ENCODE data around the gene MYO1A. TPM values are rescaled to one million over a fixed set of nuclear protein-coding genes. Genes with fewer than 3 reads are reported as not detected.

The MYO1A gene
- total and polyA plus RNA-seq, 2 of the 13 experiments (the other 11 are each of a cell fraction or from before 2014, with no cell fraction given): 5.3 to 6.0 TPM

GRCh38 chr12:57031138-57031725 lies 18.7 kb downstream of the MYO1A start:
- Histone ChIP-seq H3K4me2 (ENCODE audit: low read depth, low read length) (no peak overlapping the region), H3K79me2 (ENCODE audit: insufficient read depth, low read length) (no peaks in the 10 kb centered on the region), H3K4me1 (ENCODE audit: insufficient read depth, low read length) (peaks cover 11% of the 10 kb centered on the region), H4K20me1 (ENCODE audit: insufficient read depth, low read length) (no peaks in the 10 kb centered on the region), H3K27ac (ENCODE audit: extremely low read length, insufficient read depth, low read length) (no peak overlapping the region), H3K9me3 (ENCODE audit: low read length) (no peaks in the 10 kb centered on the region), H3K27me3 (ENCODE audit: control insufficient read depth in 1 of 2, insufficient read depth in 2 of 2, low read length in 2 of 2) (no peaks in the 10 kb centered on the region), H3K4me3 (replicated peaks in 1 of 3; ENCODE audit: insufficient read depth in 1 of 3, low read depth in 2 of 3, low read length in 3 of 3) (no peak overlapping the region), H3K36me3 (replicated peaks in 1 of 2; ENCODE audit: control insufficient read depth in 1 of 2, insufficient read depth in 2 of 2, low read length in 2 of 2) (no peaks in the 10 kb centered on the region), H2AFZ (ENCODE audit: low read length) (no peak overlapping the region), H3K9ac (ENCODE audit: insufficient read depth, low read depth, low read length) (no peak overlapping the region)
- FAIRE-seq (peak; percentile 32), ATAC-seq (peak; percentile 50; the same call in 2 of the 3 replicates), DNase-seq (ENCODE audit: low spot score) (peak; percentile 28)
- no TSS peak for BruUV-seq (replicated peaks)
- 55% methylated on average over 2 of the region's 2 CpGs for WGBS (ENCODE audit: low lambda C conversion rate)
- TF ChIP-seq TFAP4 (IDR thresholded peaks at IDR 0.05; ENCODE audit: borderline replicate concordance, low read depth): peak; percentile 50; the same call in 1 of the 2 replicates
- TF ChIP-seq ZNF280B (CRISPR knock-in tag; IDR thresholded peaks at IDR 0.05; ENCODE audit: borderline replicate concordance): no peak
- peak; percentile 52 for TF ChIP-seq CTCF (CRISPR knock-in tag; IDR thresholded peaks at IDR 0.05)
- peak; percentile 25; the same call in 1 of the 2 replicates for TF ChIP-seq RAD21 (CRISPR knock-in tag; IDR thresholded peaks at IDR 0.05)
- peak; percentile 58 for TF ChIP-seq STAG1 (CRISPR knock-in tag; IDR thresholded peaks at IDR 0.05)
- intact Hi-C loops (cut with micrococcal nuclease; ENCODE audit: unreplicated experiment) (no loop called here), in situ Hi-C loops (cut with HindIII; ENCODE audit: extremely low pct_ligation_motif_present, low pct_unique_long_range_greater_than_20kb) (no loop called here)
- ChIA-PET CTCF (ENCODE audit: low intra/inter-chr PET ratio, low total read pairs) (interaction anchor here (0.8 kb wide), 1 partner anchor 30 kb away, joined by 3 read pairs; no protein-coding TSS in a partner anchor), POLR2A (interaction anchor here (0.7 to 1.1 kb wide), 2 partner anchors 13 to 81 kb away, joined by 4 to 5 read pairs; no protein-coding TSS in a partner anchor)

Data from HepG2 (cell line).